Prostate gland (tissue), 1 donor: Measurements from ENCODE around the gene MYLK.

ENCODE experiments used
- POLR2A ChIP-seq: fragments of 450-650 bp; IDR thresholded peaks from one replicate; pipeline ENCODE4 v1.6.1; 2016; ENCODE audit warnings: antibody characterized with exemption, mild to moderate bottlenecking
- POLR2AphosphoS5 ChIP-seq: sonication (generic); formaldehyde crosslinking; IDR thresholded peaks from one replicate; pipeline ENCODE4 v1.6.1; 2017; ENCODE audit warnings: antibody characterized with exemption

GRCh38 chr3:123626881-123627280 is 257.3 kb downstream of the MYLK start:
- TF ChIP-seq POLR2AphosphoS5 (no peak), POLR2A (no peak)
